GM12878 (cell line): ENCODE measurements around the gene LYSMD2. TPM values are rescaled to one million over a fixed set of nuclear protein-coding genes. Genes with fewer than 3 reads are reported as not detected.
A peak's percentile ranks its signal among the peaks of the same experiment; 100 is the strongest.

Experiments
- CREB1 ChIP-seq: IDR thresholded peaks from 2 replicates; pipeline ENCODE4 v1.6.1; 2012; ENCODE audit warnings: low read depth, mild to moderate bottlenecking, inconsistent platforms
- CREM ChIP-seq: IDR thresholded peaks from 2 replicates; pipeline ENCODE4 v1.6.1; 2014; ENCODE audit warnings: antibody characterized with exemption, low read depth
- ESRRA ChIP-seq: IDR thresholded peaks from 2 replicates; pipeline ENCODE4 v1.6.1; 2012; ENCODE audit warnings: mild to moderate bottlenecking, low read length, improper control_type of control experiment
- FOXK2 ChIP-seq: fragments of 450-650 bp; IDR thresholded peaks from 2 replicates; pipeline ENCODE4 v1.6.1; 2017; ENCODE audit warnings: mild to moderate bottlenecking, moderate library complexity
- FOXM1 ChIP-seq: IDR thresholded peaks from 2 replicates; pipeline ENCODE4 v1.6.1; 2012; ENCODE audit warnings: low read depth, mild to moderate bottlenecking, inconsistent platforms, low read length, moderate library complexity
- IKZF1 ChIP-seq: fragments of 450-650 bp; conservative IDR thresholded peaks from 2 replicates; pipeline ENCODE4 v1.6.1; 2017; ENCODE audit warnings: antibody characterized with exemption, mild to moderate bottlenecking
- IRF4 ChIP-seq: IDR thresholded peaks from 2 replicates; pipeline ENCODE4 v1.6.1; 2011; ENCODE audit warnings: low read depth, low read length
- JUNB ChIP-seq: IDR thresholded peaks from 2 replicates; pipeline ENCODE4 v1.6.1; 2016; ENCODE audit warnings: antibody characterized with exemption, mild to moderate bottlenecking
- KLF5 ChIP-seq: fragments of 450-650 bp; IDR thresholded peaks from 2 replicates; pipeline ENCODE4 v1.6.1; 2014; ENCODE audit warnings: mild to moderate bottlenecking; ENCODE audit not compliant: partially characterized antibody
- MTA2 ChIP-seq: fragments of 450-650 bp; IDR thresholded peaks from 2 replicates; pipeline ENCODE4 v1.6.1; 2016; ENCODE audit warnings: low read depth, mild to moderate bottlenecking, moderate library complexity
- MTA3 ChIP-seq: IDR thresholded peaks from 2 replicates; pipeline ENCODE4 v1.6.1; 2012; ENCODE audit warnings: low read length, inconsistent platforms, borderline replicate concordance
- PAX5 ChIP-seq: IDR thresholded peaks from 2 replicates; pipeline ENCODE4 v1.6.1; 2011; ENCODE audit warnings: low read depth, low read length, borderline replicate concordance
- RUNX3 ChIP-seq: IDR thresholded peaks from 2 replicates; pipeline ENCODE4 v1.6.1; 2012; ENCODE audit warnings: low read length, inconsistent platforms
- SRF ChIP-seq, 2 experiments: IDR thresholded peaks; 2 replicates each; pipeline ENCODE4 v1.6.1; 2011; ENCODE audit warnings: low read depth in 2 of 2, low read length in 2 of 2, mild to moderate bottlenecking in 1 of 2, moderate library complexity in 1 of 2
- TCF12 ChIP-seq: IDR thresholded peaks from 2 replicates; pipeline ENCODE4 v1.6.1; 2011; ENCODE audit warnings: low read depth, mild to moderate bottlenecking, low read length
- ZBED1 ChIP-seq: IDR thresholded peaks from 2 replicates; pipeline ENCODE4 v1.6.1; 2016; ENCODE audit warnings: borderline replicate concordance
- ZNF24 ChIP-seq: fragments of 450-650 bp; IDR thresholded peaks from 2 replicates; pipeline ENCODE4 v1.6.1; 2017; ENCODE audit warnings: antibody characterized with exemption, mild to moderate bottlenecking
- polyA plus RNA-seq, 11 experiments: library from polyadenylated mRNA; depleted of rRNA in 4 of 11; unstranded in 6 of 11; stranded (reverse) in 5 of 11; fragments of >200 nt; fragmentation: Nextera tagmentation in 4 of 11; fragmentation: Illumina TruSeq in 1 of 11; extraction: Ambion mirVana in 4 of 11; extraction: Trizol in 1 of 11; gene quantifications; 1 replicate in 1 of 11; 2 replicates in 10 of 11; pipeline versions ENCODE4 v1.2.1 to v1.2.3, GENCODE V29; 2011 to 2016; ENCODE audit warnings: inconsistent platforms in 2 of 11, missing spikeins in 2 of 11, low read depth in 1 of 11
- total RNA-seq, 4 experiments: library from RNA; depleted of rRNA in 3 of 4; stranded (reverse); fragments of >200 nt in 3 of 4; fragmentation: Illumina TruSeq in 1 of 4; extraction: Trizol in 1 of 4; gene quantifications; 2 replicates each; pipeline versions ENCODE4 v1.2.1 to v1.2.3, GENCODE V29; 2013 to 2021
- TF ChIP-seq, protein P1 (sequence below): IDR thresholded peaks from 2 replicates; pipeline ENCODE4 v1.6.1; 2012; ENCODE audit warnings: improper control_type of control experiment, low read depth, low read length; ENCODE audit not compliant: insufficient replicate concordance
- TF ChIP-seq, protein P2 (sequence below): fragments of 450-650 bp; IDR thresholded peaks from 2 replicates; pipeline ENCODE4 v1.6.1; 2016; ENCODE audit warnings: mild to moderate bottlenecking
- TF ChIP-seq, protein P3 (sequence below): fragments of 450-650 bp; IDR thresholded peaks from 2 replicates; pipeline ENCODE4 v1.6.1; 2017; ENCODE audit warnings: borderline replicate concordance
- TF ChIP-seq, protein P4 (sequence below): IDR thresholded peaks from 2 replicates; pipeline ENCODE4 v1.6.1; 2012; ENCODE audit warnings: low read depth, low read length, improper control_type of control experiment

LYSMD2 gene
- total and polyA plus RNA-seq, 10 of the 15 experiments (the other 5 are each of a cell fraction or from before 2014, with no cell fraction given), result 30.5 to 61.3 (median 45.4) TPM

DNA sequence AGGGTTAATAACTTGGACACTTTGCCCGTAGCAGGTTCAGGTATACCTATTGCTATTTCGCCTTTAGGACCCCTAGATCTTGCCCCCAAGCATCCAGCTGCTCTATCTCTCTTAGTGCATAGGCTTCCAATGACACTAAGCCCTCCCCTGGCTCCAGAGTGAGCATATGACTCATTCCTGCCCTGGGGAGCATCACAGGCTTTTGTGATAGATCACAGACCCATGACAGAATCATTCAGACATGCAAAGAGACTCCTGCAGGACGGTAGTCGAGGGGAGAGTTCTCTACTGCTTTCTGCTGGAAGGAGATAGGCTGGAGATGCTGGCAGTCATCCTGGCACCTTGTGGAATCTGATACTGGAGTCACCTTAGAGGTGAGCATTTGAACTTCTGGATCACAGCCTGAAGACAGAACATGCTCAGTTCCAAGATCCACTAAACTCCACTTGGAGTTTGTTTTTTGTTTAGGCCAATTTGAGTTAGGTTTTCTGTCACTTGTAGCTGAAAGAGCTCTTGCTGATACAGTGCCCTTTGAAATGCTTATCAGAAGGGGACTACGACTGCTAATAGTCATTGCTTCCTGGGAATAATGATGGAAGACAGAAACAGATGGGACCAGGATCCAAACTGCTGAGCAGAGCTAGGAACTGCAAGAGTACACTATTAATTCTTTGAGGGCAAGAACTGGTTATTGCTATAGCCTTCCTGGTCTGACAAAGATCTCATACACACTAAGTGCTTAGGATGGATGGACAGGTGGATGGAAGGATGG, 11.0 kb downstream of the LYSMD2 start (continued):
- no peak for TF ChIP-seq ESRRA
- peak in 1 of 2 experiments; percentile 32; a peak in 1 of 4 replicates for TF ChIP-seq SRF (IDR thresholded peaks at IDR 0.05; ENCODE audit: low read depth in 2 of 2, low read length in 2 of 2)
- TF ChIP-seq MTA2, result no peak
- TF ChIP-seq CREM, result peak; percentile 72
- TF ChIP-seq ZBED1, result 0 out of 2 replicates have a peak, but pooled peaks have one; percentile 40
- peak; percentile 22; the same call in 1 of the 2 replicates for TF ChIP-seq RUNX3
- 0 out of 2 replicates have a peak, but pooled peaks have one; percentile 28 for TF ChIP-seq PAX5
- TF ChIP-seq, protein P1, sequence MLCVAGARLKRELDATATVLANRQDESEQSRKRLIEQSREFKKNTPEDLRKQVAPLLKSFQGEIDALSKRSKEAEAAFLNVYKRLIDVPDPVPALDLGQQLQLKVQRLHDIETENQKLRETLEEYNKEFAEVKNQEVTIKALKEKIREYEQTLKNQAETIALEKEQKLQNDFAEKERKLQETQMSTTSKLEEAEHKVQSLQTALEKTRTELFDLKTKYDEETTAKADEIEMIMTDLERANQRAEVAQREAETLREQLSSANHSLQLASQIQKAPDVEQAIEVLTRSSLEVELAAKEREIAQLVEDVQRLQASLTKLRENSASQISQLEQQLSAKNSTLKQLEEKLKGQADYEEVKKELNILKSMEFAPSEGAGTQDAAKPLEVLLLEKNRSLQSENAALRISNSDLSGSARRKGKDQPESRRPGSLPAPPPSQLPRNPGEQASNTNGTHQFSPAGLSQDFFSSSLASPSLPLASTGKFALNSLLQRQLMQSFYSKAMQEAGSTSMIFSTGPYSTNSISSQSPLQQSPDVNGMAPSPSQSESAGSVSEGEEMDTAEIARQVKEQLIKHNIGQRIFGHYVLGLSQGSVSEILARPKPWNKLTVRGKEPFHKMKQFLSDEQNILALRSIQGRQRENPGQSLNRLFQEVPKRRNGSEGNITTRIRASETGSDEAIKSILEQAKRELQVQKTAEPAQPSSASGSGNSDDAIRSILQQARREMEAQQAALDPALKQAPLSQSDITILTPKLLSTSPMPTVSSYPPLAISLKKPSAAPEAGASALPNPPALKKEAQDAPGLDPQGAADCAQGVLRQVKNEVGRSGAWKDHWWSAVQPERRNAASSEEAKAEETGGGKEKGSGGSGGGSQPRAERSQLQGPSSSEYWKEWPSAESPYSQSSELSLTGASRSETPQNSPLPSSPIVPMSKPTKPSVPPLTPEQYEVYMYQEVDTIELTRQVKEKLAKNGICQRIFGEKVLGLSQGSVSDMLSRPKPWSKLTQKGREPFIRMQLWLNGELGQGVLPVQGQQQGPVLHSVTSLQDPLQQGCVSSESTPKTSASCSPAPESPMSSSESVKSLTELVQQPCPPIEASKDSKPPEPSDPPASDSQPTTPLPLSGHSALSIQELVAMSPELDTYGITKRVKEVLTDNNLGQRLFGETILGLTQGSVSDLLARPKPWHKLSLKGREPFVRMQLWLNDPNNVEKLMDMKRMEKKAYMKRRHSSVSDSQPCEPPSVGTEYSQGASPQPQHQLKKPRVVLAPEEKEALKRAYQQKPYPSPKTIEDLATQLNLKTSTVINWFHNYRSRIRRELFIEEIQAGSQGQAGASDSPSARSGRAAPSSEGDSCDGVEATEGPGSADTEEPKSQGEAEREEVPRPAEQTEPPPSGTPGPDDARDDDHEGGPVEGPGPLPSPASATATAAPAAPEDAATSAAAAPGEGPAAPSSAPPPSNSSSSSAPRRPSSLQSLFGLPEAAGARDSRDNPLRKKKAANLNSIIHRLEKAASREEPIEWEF, result no peak
- TF ChIP-seq FOXK2, result no peak
- TF ChIP-seq MTA3, result 0 out of 2 replicates have a peak, but pooled peaks have one; percentile 37
- 0 out of 2 replicates have a peak, but pooled peaks have one; percentile 60 for TF ChIP-seq TCF12
- TF ChIP-seq KLF5, result no peak
- peak; percentile 81; the same call in 1 of the 2 replicates for TF ChIP-seq IRF4
- peak; percentile 88 for TF ChIP-seq JUNB
- TF ChIP-seq, protein P2, sequence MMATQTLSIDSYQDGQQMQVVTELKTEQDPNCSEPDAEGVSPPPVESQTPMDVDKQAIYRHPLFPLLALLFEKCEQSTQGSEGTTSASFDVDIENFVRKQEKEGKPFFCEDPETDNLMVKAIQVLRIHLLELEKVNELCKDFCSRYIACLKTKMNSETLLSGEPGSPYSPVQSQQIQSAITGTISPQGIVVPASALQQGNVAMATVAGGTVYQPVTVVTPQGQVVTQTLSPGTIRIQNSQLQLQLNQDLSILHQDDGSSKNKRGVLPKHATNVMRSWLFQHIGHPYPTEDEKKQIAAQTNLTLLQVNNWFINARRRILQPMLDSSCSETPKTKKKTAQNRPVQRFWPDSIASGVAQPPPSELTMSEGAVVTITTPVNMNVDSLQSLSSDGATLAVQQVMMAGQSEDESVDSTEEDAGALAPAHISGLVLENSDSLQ, result peak; percentile 72
- TF ChIP-seq IKZF1, result 0 out of 2 replicates have a peak, but pooled peaks have one; percentile 31
- peak; percentile 68 for TF ChIP-seq CREB1
- 0 out of 2 replicates have a peak, but pooled peaks have one; percentile 49 for TF ChIP-seq FOXM1
- TF ChIP-seq, protein P3, sequence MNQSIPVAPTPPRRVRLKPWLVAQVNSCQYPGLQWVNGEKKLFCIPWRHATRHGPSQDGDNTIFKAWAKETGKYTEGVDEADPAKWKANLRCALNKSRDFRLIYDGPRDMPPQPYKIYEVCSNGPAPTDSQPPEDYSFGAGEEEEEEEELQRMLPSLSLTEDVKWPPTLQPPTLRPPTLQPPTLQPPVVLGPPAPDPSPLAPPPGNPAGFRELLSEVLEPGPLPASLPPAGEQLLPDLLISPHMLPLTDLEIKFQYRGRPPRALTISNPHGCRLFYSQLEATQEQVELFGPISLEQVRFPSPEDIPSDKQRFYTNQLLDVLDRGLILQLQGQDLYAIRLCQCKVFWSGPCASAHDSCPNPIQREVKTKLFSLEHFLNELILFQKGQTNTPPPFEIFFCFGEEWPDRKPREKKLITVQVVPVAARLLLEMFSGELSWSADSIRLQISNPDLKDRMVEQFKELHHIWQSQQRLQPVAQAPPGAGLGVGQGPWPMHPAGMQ, result no peak
- no peak for TF ChIP-seq ZNF24
- TF ChIP-seq, protein P4, sequence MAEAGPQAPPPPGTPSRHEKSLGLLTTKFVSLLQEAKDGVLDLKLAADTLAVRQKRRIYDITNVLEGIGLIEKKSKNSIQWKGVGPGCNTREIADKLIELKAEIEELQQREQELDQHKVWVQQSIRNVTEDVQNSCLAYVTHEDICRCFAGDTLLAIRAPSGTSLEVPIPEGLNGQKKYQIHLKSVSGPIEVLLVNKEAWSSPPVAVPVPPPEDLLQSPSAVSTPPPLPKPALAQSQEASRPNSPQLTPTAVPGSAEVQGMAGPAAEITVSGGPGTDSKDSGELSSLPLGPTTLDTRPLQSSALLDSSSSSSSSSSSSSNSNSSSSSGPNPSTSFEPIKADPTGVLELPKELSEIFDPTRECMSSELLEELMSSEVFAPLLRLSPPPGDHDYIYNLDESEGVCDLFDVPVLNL, result no peak
- TF ChIP-seq, all 136 proteins: peak for 20
